CD14-positive monocyte (primary cell): ENCODE results near the gene IFFO2. TPM values are rescaled to one million over a fixed set of nuclear protein-coding genes. Genes with fewer than 3 reads are reported as not detected.

Experiments used
- DNase-seq, 3 donors: peaks; one replicate each; pipeline ENCODE4 v3.0.0-alpha.2; 2011 to 2022
- H2AFZ ChIP-seq: 2 replicates; pipeline ENCODE4 v1.6.0; 2012; ENCODE audit warnings: mild to moderate bottlenecking, low read depth, low read length, inconsistent platforms; ENCODE audit not compliant: insufficient read depth, poor library complexity, severe bottlenecking
- H3K27ac ChIP-seq, 2 donors: 1 replicate in 1 of 2; 2 replicates in 1 of 2; pipeline ENCODE4 v1.5.1; 2012 to 2013; ENCODE audit warnings: low read length in 2 of 2, control low read depth in 1 of 2, inconsistent platforms in 1 of 2, low read depth in 1 of 2, mild to moderate bottlenecking in 1 of 2
- H3K27me3 ChIP-seq, 2 donors: one replicate each; pipeline versions ENCODE4 v1.6.0 to v1.6.1; 2011 to 2013; ENCODE audit warnings: low read length in 2 of 2; ENCODE audit not compliant: control insufficient read depth in 2 of 2, insufficient read depth in 2 of 2
- H3K36me3 ChIP-seq, 2 donors: replicated peaks in 1 of 2; 1 replicate in 1 of 2; 2 replicates in 1 of 2; pipeline versions ENCODE4 v1.5.1 to v1.6.1; 2012 to 2013; ENCODE audit warnings: low read length in 2 of 2, control low read depth in 1 of 2, inconsistent platforms in 1 of 2, mild to moderate bottlenecking in 1 of 2; ENCODE audit not compliant: insufficient read depth in 2 of 2, control insufficient read depth in 1 of 2
- H3K4me1 ChIP-seq, 2 donors: 1 replicate in 1 of 2; 2 replicates in 1 of 2; pipeline versions ENCODE4 v1.5.1 to v1.6.1; 2012 to 2013; ENCODE audit warnings: low read length in 2 of 2, control low read depth in 1 of 2, inconsistent platforms in 1 of 2, mild to moderate bottlenecking in 1 of 2, moderate library complexity in 1 of 2; ENCODE audit not compliant: insufficient read depth in 2 of 2, control insufficient read depth in 1 of 2
- H3K4me2 ChIP-seq: replicated peaks from 2 replicates; pipeline ENCODE3; 2012; ENCODE audit warnings: low read length, moderate library complexity, mild to moderate bottlenecking; ENCODE audit not compliant: poor library complexity, severe bottlenecking; ENCODE audit errors: extremely low read depth
- H3K4me3 ChIP-seq, 3 experiments: fragments of 200-600 bp in 1 of 3; sonication (generic) in 1 of 3; replicated peaks in 1 of 3; 1 replicate in 2 of 3; 2 replicates in 1 of 3; pipeline ENCODE4 v1.5.1; 2011 to 2013; ENCODE audit warnings: low read length in 3 of 3, mild to moderate bottlenecking in 3 of 3, control low read depth in 2 of 3, low read depth in 2 of 3, inconsistent platforms in 1 of 3, moderate library complexity in 1 of 3
- H3K79me2 ChIP-seq: 2 replicates; pipeline ENCODE4 v1.6.0; 2012; ENCODE audit warnings: mild to moderate bottlenecking, control low read depth, inconsistent platforms, low read length, moderate library complexity; ENCODE audit not compliant: insufficient read depth
- H3K9ac ChIP-seq: 2 replicates; pipeline ENCODE4 v1.6.0; 2017; ENCODE audit warnings: low read length, mild to moderate bottlenecking; ENCODE audit not compliant: insufficient read depth, poor library complexity, severe bottlenecking
- H3K9me3 ChIP-seq, 2 donors: replicated peaks in 1 of 2; 1 replicate in 1 of 2; 2 replicates in 1 of 2; pipeline versions ENCODE4 v1.5.1 to v1.6.1; 2012 to 2013; ENCODE audit warnings: low read length in 2 of 2, control low read depth in 1 of 2; ENCODE audit not compliant: control insufficient read depth in 1 of 2, insufficient read depth in 1 of 2
- H4K20me1 ChIP-seq: 2 replicates; pipeline ENCODE4 v1.6.0; 2012; ENCODE audit warnings: mild to moderate bottlenecking, low read length, control low read depth, moderate library complexity; ENCODE audit not compliant: insufficient read depth
- H3K27ac Mint-ChIP-seq, 7 donors: one replicate each; pipeline ENCODE4 v1.8.0; 2020; ENCODE audit warnings: mild to moderate bottlenecking in 7 of 7, mixed read lengths in 7 of 7, moderate library complexity in 6 of 7, inconsistent platforms in 2 of 7
- H3K27me3 Mint-ChIP-seq, 3 donors: one replicate each; pipeline ENCODE4 v1.8.0; 2021 to 2022; ENCODE audit warnings: low read depth in 3 of 3, mild to moderate bottlenecking in 3 of 3, mixed read lengths in 3 of 3, moderate library complexity in 3 of 3, inconsistent platforms in 1 of 3
- H3K36me3 Mint-ChIP-seq, 2 donors: one replicate each; pipeline ENCODE4 v1.8.0; 2020; ENCODE audit warnings: mixed read lengths in 2 of 2, inconsistent platforms in 1 of 2, mild to moderate bottlenecking in 1 of 2
- H3K4me1 Mint-ChIP-seq: one replicate; pipeline ENCODE4 v1.8.0; 2020; ENCODE audit warnings: mild to moderate bottlenecking, mixed read lengths
- H3K4me3 Mint-ChIP-seq, 2 donors: one replicate each; pipeline ENCODE4 v1.8.0; 2020; ENCODE audit warnings: mild to moderate bottlenecking in 2 of 2, mixed read lengths in 2 of 2, moderate library complexity in 1 of 2
- H3K9me3 Mint-ChIP-seq, 7 donors: one replicate each; pipeline ENCODE4 v1.8.0; 2020 to 2022; ENCODE audit warnings: mixed read lengths in 7 of 7, mild to moderate bottlenecking in 6 of 7, moderate library complexity in 6 of 7, inconsistent platforms in 2 of 7
- CTCF ChIP-seq: fragments of 200-600 bp; IDR thresholded peaks from one replicate; pipeline ENCODE4 v1.8.0; 2022; ENCODE audit warnings: antibody characterized with exemption, mild to moderate bottlenecking
- WGBS: methylation state at CpG from one replicate; pipeline ENCODE4 v1.1.5; 2013; ENCODE audit warnings: missing lambda C conversion rate; ENCODE audit not compliant: insufficient coverage; 5-methylcytosine and 5-hydroxymethylcytosine counted together
- intact Hi-C, 2 donors: fragments of 100-400 bp; cut with micrococcal nuclease; formaldehyde crosslinking; loops; one replicate each; pipeline versions ENCODE4 v1.15.0 to v1.15.1; 2023
- polyA plus RNA-seq, 3 donors: library from polyadenylated mRNA; depleted of rRNA in 1 of 3; unstranded in 2 of 3; stranded (reverse) in 1 of 3; fragments of 300-500 nt in 2 of 3; fragments of >200 nt in 1 of 3; fragmentation: Illumina TruSeq in 2 of 3; gene quantifications; 1 replicate in 2 of 3; 2 replicates in 1 of 3; pipeline ENCODE4 v1.2.3, GENCODE V29; 2012 to 2021

Gene IFFO2
- polyA plus RNA-seq, 3 donors = 0.78 to 17.5 (median 0.94) TPM

- Histone ChIP-seq H3K36me3 (peaks cover 6 to 53% of the 10 kb centered on the region in 2 donors), H4K20me1 (peaks cover 5% of the 10 kb centered on the region), H2AFZ (no peak overlapping the region), H3K9me3 (no peaks in the 10 kb centered on the region), H3K79me2 (no peaks in the 10 kb centered on the region), H3K4me1 (peaks cover 22 to 23% of the 10 kb centered on the region in 2 donors), H3K9ac (no peak overlapping the region), H3K4me2 (no peak overlapping the region), H3K27me3 (no peaks in the 10 kb centered on the region), H3K27ac (no peak overlapping the region), H3K4me3 (no peak overlapping the region)
- intact Hi-C loops = no loop called here
- DNase-seq = no peak
- H3K36me3 Mint-ChIP-seq = peaks cover 38 to 52% of the 10 kb centered on the region in 2 donors
- no peaks in the 10 kb centered on the region for H3K9me3 Mint-ChIP-seq
- peaks cover 0 to 7% (median 0%) of the 10 kb centered on the region in 3 donors for H3K27me3 Mint-ChIP-seq
- H3K27ac Mint-ChIP-seq = no peak overlapping the region
- H3K4me1 Mint-ChIP-seq = peaks cover 22% of the 10 kb centered on the region
- WGBS = no CpG with 5 or more reads among the region's 3 CpGs
- TF ChIP-seq CTCF = no peak
- no peak overlapping the region for H3K4me3 Mint-ChIP-seq
Measured at GRCh38 chr1:18912550-18912949, 43.9 kb downstream of the IFFO2 start.

GRCh38 chr1:18908911-18909771 lies 47.3 kb downstream of the IFFO2 start:
- intact Hi-C loops = loop anchor here (5.0 to 10.0 kb wide), 3 partner anchors 48 to 296 kb away; partner anchors contain the start of gene IFFO2 (in 1 of the 2)
- peak overlapping the region in 2 of 7 donors; percentile 13 to 77 for H3K27ac Mint-ChIP-seq

More at GRCh38 chr1:18908911-18909771, 47.3 kb downstream of the IFFO2 start:
- H3K9me3 ChIP-seq = no peaks in the 10 kb centered on the region
- Mint-ChIP-seq H3K36me3 (peaks cover 29 to 34% of the 10 kb centered on the region in 2 donors), H3K9me3 (no peaks in the 10 kb centered on the region), H3K4me1 (peaks cover 32% of the 10 kb centered on the region), H3K27me3 (peaks cover 0 to 1% (median 0%) of the 10 kb centered on the region in 3 donors), H3K4me3 (no peak overlapping the region)
- H3K27me3 ChIP-seq = no peaks in the 10 kb centered on the region
- H3K4me2 ChIP-seq = peak overlapping the region; percentile 69
- DNase-seq = no peak
- peak overlapping the region; percentile 16 for H3K9ac ChIP-seq
- peaks cover 6 to 31% of the 10 kb centered on the region in 2 donors for H3K36me3 ChIP-seq
- WGBS = 63% methylated on average over 8 of the region's 17 CpGs
- H3K27ac ChIP-seq = no peak overlapping the region
- H4K20me1 ChIP-seq = peaks cover 13% of the 10 kb centered on the region
- H3K4me3 ChIP-seq = peak overlapping the region in 1 of 3 experiments; percentile 42
- TF ChIP-seq CTCF = no peak
- no peak overlapping the region for H2AFZ ChIP-seq
- H3K79me2 ChIP-seq = no peaks in the 10 kb centered on the region
- H3K4me1 ChIP-seq = peaks cover 29 to 31% of the 10 kb centered on the region in 2 donors
